GM12865 (cell line): ENCODE measurements around the gene IL12RB1.

Experiments
- DNase-seq: peaks from one replicate; pipeline ENCODE4 v3.0.0; 2010; ENCODE audit warnings: low read depth
- H3K4me3 ChIP-seq: 2 replicates; pipeline ENCODE4 v1.5.1; 2011; ENCODE audit warnings: mild to moderate bottlenecking, low read depth, low read length, control low read depth
- CTCF ChIP-seq: IDR thresholded peaks from 2 replicates; pipeline ENCODE4 v1.5.1; 2011; ENCODE audit warnings: low read length, control low read depth, low read depth, inconsistent platforms; ENCODE audit not compliant: insufficient read depth; ENCODE audit errors: missing control alignments

The IL12RB1 gene

GRCh38 chr19:18059902-18060301 lies 26.8 kb downstream of the IL12RB1 start:
- DNase-seq, result no peak
- H3K4me3 ChIP-seq, result no peak overlapping the region
- no peak for TF ChIP-seq CTCF

- no peak for TF ChIP-seq CTCF
- no peak overlapping the region for H3K4me3 ChIP-seq
- no peak for DNase-seq
Observed at GRCh38 chr19:18059297-18059696, 27.4 kb downstream of the IL12RB1 start.

- no peak overlapping the region for H3K4me3 ChIP-seq
- DNase-seq, result peak; percentile 82
- peak; percentile 85 for TF ChIP-seq CTCF
Observed at GRCh38 chr19:18058208-18059009, 28.3 kb downstream of the IL12RB1 start.

- no peak for TF ChIP-seq CTCF
- H3K4me3 ChIP-seq, result no peak overlapping the region
- DNase-seq, result no peak
Observed at GRCh38 chr19:18057557-18057956, 29.2 kb downstream of the IL12RB1 start.

GRCh38 chr19:18055967-18056366 lies 30.8 kb downstream of the IL12RB1 start:
- no peak overlapping the region for H3K4me3 ChIP-seq
- no peak for DNase-seq
- no peak for TF ChIP-seq CTCF

- TF ChIP-seq CTCF, result no peak
- DNase-seq, result no peak
- no peak overlapping the region for H3K4me3 ChIP-seq
Observed at GRCh38 chr19:18053576-18054219, 33.0 kb downstream of the IL12RB1 start.
